Activated CD4-positive, alpha-beta T cell treated with anti-CD3 and anti-CD28 coated beads for 36 hours (primary cell): ENCODE data around the gene UBE4B. TPM values are rescaled to one million over a fixed set of nuclear protein-coding genes. Genes with fewer than 3 reads are reported as not detected.

Experiments
- ATAC-seq: fragments of 200-7000 bp; cut with Tn5 transposase; one replicate; pipeline ENCODE4 v1.10.0; 2021; ENCODE audit warnings: mild to moderate bottlenecking, moderate library complexity
- CTCF ChIA-PET: fragments of 350-600 bp; sonication (Branson Sonifier 250); formaldehyde crosslinking; loops from one replicate; lab custom pipeline; 2021; ENCODE audit warnings: antibody characterized with exemption; lab: Charles Lee
- POLR2A ChIA-PET: fragments of 350-600 bp; sonication (Branson Sonifier 250); formaldehyde crosslinking; loops from one replicate; lab custom pipeline; 2021; ENCODE audit warnings: antibody characterized with exemption, inconsistent platforms; lab: Charles Lee
- DNase-seq: peaks from one replicate; pipeline ENCODE4 v3.0.0-alpha.2; 2020
- H3K27ac Mint-ChIP-seq: one replicate; pipeline ENCODE4 v1.8.0; 2021; ENCODE audit warnings: mixed read lengths
- H3K27me3 Mint-ChIP-seq: one replicate; pipeline ENCODE4 v1.8.0; 2021; ENCODE audit warnings: mixed read lengths
- H3K36me3 Mint-ChIP-seq: one replicate; pipeline ENCODE4 v1.8.0; 2021; ENCODE audit warnings: low read depth, mixed read lengths
- H3K4me1 Mint-ChIP-seq: one replicate; pipeline ENCODE4 v1.8.0; 2021; ENCODE audit warnings: mixed read lengths
- H3K4me3 Mint-ChIP-seq: one replicate; pipeline ENCODE4 v1.8.0; 2021; ENCODE audit warnings: mild to moderate bottlenecking, moderate library complexity, mixed read lengths
- H3K9me3 Mint-ChIP-seq: one replicate; pipeline ENCODE4 v1.8.0; 2021; ENCODE audit warnings: low read depth, mixed read lengths
- intact Hi-C, 2 experiments: fragments of 100-400 bp; cut with DNase I in 1 of 2; cut with micrococcal nuclease in 1 of 2; formaldehyde crosslinking; loops; one replicate each; pipeline versions ENCODE4 v1.14.2 to v1.15.1; 2022 to 2024; cut with DNase I, micrococcal nuclease
- total RNA-seq, 2 experiments: library from RNA; stranded (reverse); gene quantifications; one replicate each; pipeline ENCODE4 v1.2.3, GENCODE V29; 2021

Gene UBE4B
- total RNA-seq, 2 experiments from 2014 or later = 26.1 to 31.8 TPM

DNA sequence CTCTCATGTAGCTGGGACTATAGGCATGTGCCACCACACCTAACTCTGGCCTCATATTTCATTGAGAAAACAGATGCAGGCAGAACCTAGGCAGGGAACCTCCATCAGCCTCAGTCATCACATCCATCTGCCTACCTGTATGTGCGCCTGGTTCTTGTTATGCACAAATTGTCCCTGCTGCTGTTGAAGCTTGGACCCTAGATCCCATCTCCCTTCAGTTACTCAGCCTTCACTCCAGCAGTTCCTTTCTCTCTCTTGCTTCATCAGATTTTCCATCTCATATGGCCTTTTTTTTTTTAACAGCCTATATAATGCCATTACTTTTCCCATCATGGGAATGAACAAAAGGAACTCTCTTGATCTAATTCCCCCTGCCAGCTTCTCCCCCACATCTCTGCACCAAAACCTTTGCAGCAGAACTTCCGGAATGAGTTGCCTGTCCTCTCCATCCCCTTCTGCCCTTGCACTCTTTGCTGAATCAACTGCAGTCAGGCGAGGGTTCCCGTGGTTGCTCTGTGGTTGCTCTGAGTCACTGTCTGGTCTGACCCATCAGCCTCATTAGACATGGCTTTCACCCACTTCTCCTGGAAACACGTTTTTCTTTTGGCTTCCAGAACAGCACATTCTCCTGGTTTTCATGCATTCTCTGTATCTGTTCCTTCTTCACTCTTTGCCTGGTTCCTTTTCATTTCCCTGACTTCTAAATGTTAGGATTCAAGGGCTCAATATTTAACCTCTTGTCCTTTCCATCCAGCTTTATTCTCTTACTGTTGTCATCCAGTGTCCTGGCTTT is 41.5 kb downstream of the UBE4B start:
- ATAC-seq = peak; percentile 98
- CTCF ChIA-PET = interaction anchor here (0.6 kb wide), 1 partner anchor 25 kb away, joined by 4 read pairs; no protein-coding TSS in a partner anchor
- Mint-ChIP-seq H3K36me3 (peaks cover 3% of the 10 kb centered on the region), H3K27ac (no peak overlapping the region), H3K4me1 (peaks cover 12% of the 10 kb centered on the region), H3K27me3 (no peaks in the 10 kb centered on the region), H3K9me3 (no peaks in the 10 kb centered on the region), H3K4me3 (no peak overlapping the region)
- intact Hi-C loops = loop anchor here (1.0 kb wide), 2 partner anchors 96 to 131 kb away; partner anchors contain the start of genes LZIC (in 1 of the 2) and NMNAT1 (in 1 of the 2)
- POLR2A ChIA-PET = no interaction called here
- DNase-seq = peak; percentile 84

DNA sequence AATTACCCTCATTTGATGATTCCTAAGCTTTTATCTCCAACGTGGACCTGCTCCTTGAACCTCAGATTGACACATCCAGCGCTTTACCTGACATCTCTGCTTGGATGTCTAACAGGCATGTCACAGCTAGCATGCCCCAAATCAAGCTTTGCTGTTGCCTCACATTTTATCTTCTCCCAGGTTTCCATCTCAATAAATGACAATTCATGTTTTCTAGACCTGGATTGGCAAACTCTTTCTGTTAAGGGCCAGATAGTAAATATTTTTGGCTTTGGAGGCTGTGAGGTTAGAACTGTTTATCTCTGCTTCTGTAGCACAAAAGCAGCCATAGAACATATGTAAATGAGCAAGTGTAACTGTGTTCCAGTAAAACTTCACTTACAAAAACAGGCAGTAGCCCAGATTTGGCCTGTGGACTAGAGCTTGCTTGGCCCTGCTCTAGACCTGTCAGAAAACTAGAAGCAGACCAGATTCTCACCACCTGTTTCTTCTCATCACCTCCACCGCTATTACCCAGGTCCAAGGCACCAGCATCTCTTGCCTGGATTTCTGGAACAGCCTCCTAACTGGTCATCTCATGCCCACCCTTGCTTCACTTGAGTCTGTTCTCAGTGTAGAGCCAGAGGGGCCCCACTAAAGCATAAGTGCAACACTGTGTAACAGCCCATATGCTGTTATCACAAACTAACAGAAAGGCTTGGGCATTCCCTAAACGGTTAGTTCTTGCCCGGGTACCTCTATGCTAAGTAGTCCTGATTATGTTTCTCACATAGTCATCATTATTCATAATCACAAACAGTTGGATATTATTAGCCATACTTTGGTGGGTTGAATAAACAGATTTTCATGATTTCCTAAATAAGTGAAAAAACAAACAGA is 42.3 kb downstream of the UBE4B start:
- intact Hi-C loops = loop anchor here (1.0 kb wide), 2 partner anchors 95 to 132 kb away; partner anchors contain the start of genes LZIC (in 1 of the 2) and NMNAT1 (in 1 of the 2)
- no peak for ATAC-seq
- no peak for DNase-seq
- Mint-ChIP-seq H3K9me3 (no peaks in the 10 kb centered on the region), H3K27me3 (no peaks in the 10 kb centered on the region), H3K4me3 (no peak overlapping the region), H3K36me3 (peaks cover 5% of the 10 kb centered on the region), H3K27ac (no peak overlapping the region), H3K4me1 (peaks cover 12% of the 10 kb centered on the region)
- ChIA-PET CTCF (no interaction called here), POLR2A (no interaction called here)

GRCh38 chr1:10075732-10076131 is 43.0 kb downstream of the UBE4B start:
- no peak overlapping the region for H3K4me3 Mint-ChIP-seq
- H3K36me3 Mint-ChIP-seq = peaks cover 9% of the 10 kb centered on the region
- ChIA-PET CTCF (no interaction called here), POLR2A (no interaction called here)
- intact Hi-C loops = no loop called here
- H3K4me1 Mint-ChIP-seq = peaks cover 12% of the 10 kb centered on the region
- H3K27ac Mint-ChIP-seq = no peak overlapping the region
- H3K9me3 Mint-ChIP-seq = no peaks in the 10 kb centered on the region
- H3K27me3 Mint-ChIP-seq = no peaks in the 10 kb centered on the region
- DNase-seq = no peak
- no peak for ATAC-seq

DNA sequence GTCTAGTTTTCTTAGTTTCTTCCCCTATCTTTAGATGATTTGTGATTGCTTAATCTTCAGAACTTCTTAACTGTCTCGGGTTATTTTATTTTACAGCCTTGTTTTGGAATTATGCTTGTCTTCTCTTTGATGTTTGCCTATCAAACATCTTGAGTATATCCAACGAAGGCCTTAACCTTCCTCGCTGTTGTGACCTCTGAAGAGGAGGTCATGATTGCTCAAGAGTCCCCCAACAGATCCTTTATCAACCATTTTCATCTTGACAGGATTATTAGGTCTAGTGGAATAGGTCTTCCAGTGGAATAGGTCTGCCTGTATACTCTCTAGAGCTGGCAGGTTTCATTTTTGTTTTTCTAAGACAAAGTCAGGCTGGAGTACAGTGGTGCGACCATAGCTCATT is 45.7 kb downstream of the UBE4B start:
- H3K27me3 Mint-ChIP-seq = no peaks in the 10 kb centered on the region
- intact Hi-C loops = no loop called here
- DNase-seq (no peak), ATAC-seq (no peak)
- peaks cover 9% of the 10 kb centered on the region for H3K36me3 Mint-ChIP-seq
- CTCF ChIA-PET = interaction anchor here (0.8 kb wide), 1 partner anchor 528 kb away, joined by 3 read pairs; no protein-coding TSS in a partner anchor
- H3K9me3 Mint-ChIP-seq = no peaks in the 10 kb centered on the region
- H3K4me3 Mint-ChIP-seq = no peak overlapping the region
- H3K27ac Mint-ChIP-seq = no peak overlapping the region
- POLR2A ChIA-PET = no interaction called here
- peaks cover 12% of the 10 kb centered on the region for H3K4me1 Mint-ChIP-seq

DNA sequence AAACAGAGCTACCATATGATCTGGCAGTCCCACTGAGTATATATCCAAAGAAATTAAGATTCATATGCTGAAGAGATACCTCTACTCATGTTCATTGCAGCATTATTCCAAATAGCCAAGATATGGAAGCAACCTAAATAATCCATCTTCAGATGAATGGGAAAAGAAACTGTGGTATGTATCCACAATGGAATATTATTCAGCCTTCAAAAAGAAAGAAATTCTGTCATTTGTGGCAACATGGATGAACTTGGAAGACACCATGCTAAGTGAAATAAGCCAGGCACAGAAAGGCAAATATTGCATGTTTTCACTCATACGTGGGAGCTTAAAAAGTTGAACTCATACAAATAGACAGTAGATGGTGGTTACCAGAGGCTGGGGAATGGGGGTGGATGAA is 47.8 kb downstream of the UBE4B start:
- Mint-ChIP-seq H3K36me3 (peaks cover 9% of the 10 kb centered on the region), H3K27me3 (no peaks in the 10 kb centered on the region), H3K4me3 (no peak overlapping the region), H3K27ac (no peak overlapping the region), H3K4me1 (no peaks in the 10 kb centered on the region), H3K9me3 (no peaks in the 10 kb centered on the region)
- ATAC-seq = no peak
- CTCF ChIA-PET = no interaction called here
- no peak for DNase-seq
- POLR2A ChIA-PET = interaction anchor here (0.5 to 0.7 kb wide), 2 partner anchors 12 to 303 kb away, joined by 3 read pairs; no protein-coding TSS in a partner anchor
- intact Hi-C loops = no loop called here

GRCh38 chr1:10082785-10083479 is 50.2 kb downstream of the UBE4B start:
- Mint-ChIP-seq H3K4me3 (no peak overlapping the region), H3K36me3 (peaks cover 9% of the 10 kb centered on the region), H3K27ac (no peak overlapping the region), H3K27me3 (no peaks in the 10 kb centered on the region), H3K9me3 (no peaks in the 10 kb centered on the region), H3K4me1 (no peaks in the 10 kb centered on the region)
- intact Hi-C loops = no loop called here
- POLR2A ChIA-PET = no interaction called here
- DNase-seq = no peak
- CTCF ChIA-PET = no interaction called here
- ATAC-seq = no peak

DNA sequence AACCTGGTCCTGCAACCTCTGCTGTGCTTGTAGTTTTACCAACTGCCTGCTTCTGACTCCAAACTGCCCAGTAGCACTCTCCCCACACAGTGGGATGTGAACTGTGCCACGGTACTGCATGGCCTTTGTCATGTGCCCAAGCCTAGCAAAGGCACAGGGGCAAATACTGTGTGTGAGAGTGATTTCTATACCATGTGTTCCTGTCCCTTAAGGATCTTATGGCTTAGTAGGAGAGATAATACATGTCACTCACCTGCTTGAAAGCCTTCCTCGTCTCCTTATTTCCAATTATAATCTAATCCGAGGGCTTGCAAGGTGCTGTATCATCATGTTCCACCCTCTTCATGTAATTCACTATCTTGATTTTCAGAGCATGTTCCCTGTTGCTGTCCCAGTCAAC is 51.3 kb downstream of the UBE4B start:
- Mint-ChIP-seq H3K9me3 (no peaks in the 10 kb centered on the region), H3K36me3 (peaks cover 7% of the 10 kb centered on the region), H3K27me3 (no peaks in the 10 kb centered on the region), H3K4me1 (no peaks in the 10 kb centered on the region), H3K4me3 (no peak overlapping the region), H3K27ac (no peak overlapping the region)
- intact Hi-C loops = no loop called here
- DNase-seq = no peak
- CTCF ChIA-PET = interaction anchor here (0.6 to 0.9 kb wide), 3 partner anchors 8 to 133 kb away, joined by 3 to 4 read pairs (median 3); no protein-coding TSS in a partner anchor
- POLR2A ChIA-PET = no interaction called here
- ATAC-seq = no peak

- no peak overlapping the region for H3K27ac Mint-ChIP-seq
- no peaks in the 10 kb centered on the region for H3K4me1 Mint-ChIP-seq
- H3K9me3 Mint-ChIP-seq = no peaks in the 10 kb centered on the region
- POLR2A ChIA-PET = interaction anchor here (0.7 kb wide), 1 partner anchor 142 kb away, joined by 3 read pairs; the partner anchor contains the start of gene NMNAT1
- intact Hi-C loops = no loop called here
- H3K4me3 Mint-ChIP-seq = no peak overlapping the region
- ATAC-seq (no peak), DNase-seq (no peak)
- no peaks in the 10 kb centered on the region for H3K27me3 Mint-ChIP-seq
- peaks cover 4% of the 10 kb centered on the region for H3K36me3 Mint-ChIP-seq
- CTCF ChIA-PET = no interaction called here
Observed at GRCh38 chr1:10085076-10085475, 52.3 kb downstream of the UBE4B start.

GRCh38 chr1:10087210-10087609 is 54.5 kb downstream of the UBE4B start:
- ATAC-seq = no peak
- Mint-ChIP-seq H3K4me1 (no peaks in the 10 kb centered on the region), H3K36me3 (no peaks in the 10 kb centered on the region), H3K27ac (no peak overlapping the region), H3K9me3 (no peaks in the 10 kb centered on the region), H3K27me3 (no peaks in the 10 kb centered on the region), H3K4me3 (no peak overlapping the region)
- ChIA-PET CTCF (no interaction called here), POLR2A (no interaction called here)
- DNase-seq = no peak
- intact Hi-C loops = no loop called here

DNA sequence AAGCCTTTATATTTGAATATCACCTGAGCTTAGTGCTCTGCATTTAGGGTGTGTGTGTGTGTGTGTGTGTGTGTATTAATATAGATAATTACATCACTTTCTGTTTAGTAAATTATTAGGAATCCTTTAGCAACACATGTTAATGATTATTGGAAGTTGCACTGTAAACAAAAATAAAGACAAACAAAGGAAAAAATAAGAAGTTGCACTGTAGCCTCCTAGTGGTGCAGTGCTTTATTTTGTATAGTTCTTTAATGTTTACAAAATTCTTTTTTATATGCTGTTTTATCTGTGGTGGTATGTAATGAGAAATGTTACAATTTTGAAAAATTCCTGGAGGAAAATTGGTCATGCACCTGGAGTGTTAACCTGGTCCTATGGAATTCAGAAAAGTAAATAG is 69.2 kb downstream of the UBE4B start:
- DNase-seq (no peak), ATAC-seq (no peak)
- Mint-ChIP-seq H3K4me3 (no peak overlapping the region), H3K9me3 (no peaks in the 10 kb centered on the region), H3K27ac (no peak overlapping the region), H3K27me3 (no peaks in the 10 kb centered on the region), H3K36me3 (peaks cover 30% of the 10 kb centered on the region), H3K4me1 (no peaks in the 10 kb centered on the region)
- ChIA-PET CTCF (interaction anchor here (0.6 to 0.8 kb wide), 2 partner anchors 26 to 151 kb away, joined by 3 to 4 read pairs; no protein-coding TSS in a partner anchor), POLR2A (interaction anchor here (0.6 kb wide), 2 partner anchors 107 to 207 kb away, joined by 3 to 4 read pairs; no protein-coding TSS in a partner anchor)
- intact Hi-C loops = no loop called here

GRCh38 chr1:10103193-10103592 is 70.4 kb downstream of the UBE4B start:
- intact Hi-C loops = no loop called here
- no peak for DNase-seq
- H3K4me1 Mint-ChIP-seq = no peaks in the 10 kb centered on the region
- no peak overlapping the region for H3K4me3 Mint-ChIP-seq
- H3K27me3 Mint-ChIP-seq = no peaks in the 10 kb centered on the region
- peaks cover 31% of the 10 kb centered on the region for H3K36me3 Mint-ChIP-seq
- no peak overlapping the region for H3K27ac Mint-ChIP-seq
- POLR2A ChIA-PET = no interaction called here
- CTCF ChIA-PET = interaction anchor here (0.7 to 1.3 kb wide), 3 partner anchors 38 to 201 kb away, joined by 3 to 4 read pairs (median 4); no protein-coding TSS in a partner anchor
- no peaks in the 10 kb centered on the region for H3K9me3 Mint-ChIP-seq
- no peak for ATAC-seq
